GDM1 (cell line): ENCODE data around the gene GRB10.

Experiments used
- DNase-seq: peaks from one replicate; lab custom pipeline; 2025; lab: John Stamatoyannopoulos, UW

The GRB10 gene

GRCh38 chr7:50632561-50633413 lies 149.9 kb downstream of the GRB10 start:
- no peak for DNase-seq

- DNase-seq, result no peak
These were observed 151.1 kb downstream of the GRB10 start for GRCh38 chr7:50631639-50632038.

GRCh38 chr7:50631100-50631499 lies 151.6 kb downstream of the GRB10 start:
- DNase-seq, result no peak

GRCh38 chr7:50629238-50629901 lies 153.3 kb downstream of the GRB10 start:
- DNase-seq, result no peak

GRCh38 chr7:50628434-50629084 lies 154.1 kb downstream of the GRB10 start:
- DNase-seq, result no peak

GRCh38 chr7:50627824-50628361 lies 154.8 kb downstream of the GRB10 start:
- no peak for DNase-seq

- no peak for DNase-seq
These were observed 156.4 kb downstream of the GRB10 start for GRCh38 chr7:50626286-50626685.

- no peak for DNase-seq
These were observed 157.3 kb downstream of the GRB10 start for GRCh38 chr7:50625360-50625759.

- DNase-seq, result no peak
These were observed 159.9 kb downstream of the GRB10 start for GRCh38 chr7:50622821-50623220.

GRCh38 chr7:50621973-50622490 lies 160.7 kb downstream of the GRB10 start:
- DNase-seq, result no peak

- no peak for DNase-seq
These were observed 161.5 kb downstream of the GRB10 start for GRCh38 chr7:50621206-50621605.

GRCh38 chr7:50620433-50620832 lies 162.3 kb downstream of the GRB10 start:
- no peak for DNase-seq

- DNase-seq, result no peak
These were observed 163.0 kb downstream of the GRB10 start for GRCh38 chr7:50619684-50620083.

GRCh38 chr7:50618281-50618680 lies 164.4 kb downstream of the GRB10 start:
- no peak for DNase-seq

- no peak for DNase-seq
These were observed 167.1 kb downstream of the GRB10 start for GRCh38 chr7:50615519-50616080.

- no peak for DNase-seq
These were observed 167.8 kb downstream of the GRB10 start for GRCh38 chr7:50614721-50615518.

GRCh38 chr7:50613473-50613872 lies 169.2 kb downstream of the GRB10 start:
- no peak for DNase-seq

- DNase-seq, result no peak
These were observed 170.0 kb downstream of the GRB10 start for GRCh38 chr7:50612704-50613103.

- DNase-seq, result no peak
These were observed 172.0 kb downstream of the GRB10 start for GRCh38 chr7:50610521-50611277.

- DNase-seq, result no peak
These were observed 174.3 kb downstream of the GRB10 start for GRCh38 chr7:50608196-50608906.
